ENCODE data around the gene ADPRHL1. TPM values are rescaled to one million over a fixed set of nuclear protein-coding genes. Genes with fewer than 3 reads are reported as not detected.
A peak's percentile ranks its signal among the peaks of the same experiment; 100 is the strongest.
"Not testable (repeated sequence)": the region's sequence is repeated elsewhere in the genome, so short reads cannot be mapped to it uniquely, and the experiment has no call there.

ADPRHL1 gene
- polyA plus RNA-seq, 3 donors: 0.15 to 0.52 (median 0.27) TPM

DNA sequence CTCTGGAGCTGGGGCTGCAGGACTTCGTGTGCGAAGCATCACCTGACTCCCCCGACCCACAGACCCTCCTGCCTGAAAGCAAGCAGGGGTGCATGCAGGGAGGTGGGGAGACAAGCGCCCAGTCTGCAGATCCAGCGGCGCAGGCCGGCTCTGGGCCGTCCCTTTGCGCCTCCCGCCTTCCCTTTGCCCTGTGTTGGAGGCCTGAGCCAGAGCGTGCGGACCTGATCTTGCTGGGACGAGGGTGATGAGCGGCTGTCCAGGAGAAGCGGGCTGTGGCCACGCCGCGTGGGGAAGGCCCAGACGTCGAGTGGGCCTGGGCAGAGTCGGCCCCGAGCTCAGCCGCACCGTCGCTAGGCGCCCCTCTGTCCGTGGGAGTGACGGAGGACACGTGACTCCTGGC is 84.1 kb downstream of the ADPRHL1 start:
- Mint-ChIP-seq H3K4me1 (peaks cover 3% of the 10 kb centered on the region), H3K36me3 (no peaks in the 10 kb centered on the region), H3K4me3 (no peak overlapping the region), H3K9me3 (peaks cover 0 to 11% (median 2%) of the 10 kb centered on the region in 7 donors), H3K27ac (peak overlapping the region in 1 of 7 donors; percentile 70), H3K27me3 (ENCODE audit: low read depth in 3 of 3) (peaks cover 15 to 31% (median 17%) of the 10 kb centered on the region in 3 donors)
- Histone ChIP-seq H3K36me3 (replicated peaks in 1 of 2; ENCODE audit: control insufficient read depth in 1 of 2, insufficient read depth in 2 of 2, low read length in 2 of 2) (no peaks in the 10 kb centered on the region), H3K9ac (ENCODE audit: insufficient read depth, low read length, poor library complexity, severe bottlenecking) (no peak overlapping the region), H3K79me2 (ENCODE audit: insufficient read depth, low read length) (no peaks in the 10 kb centered on the region), H4K20me1 (ENCODE audit: insufficient read depth, low read length) (no peaks in the 10 kb centered on the region), H3K4me1 (ENCODE audit: control insufficient read depth in 1 of 2, insufficient read depth in 2 of 2, low read length in 2 of 2) (peaks cover 0 to 2% of the 10 kb centered on the region in 2 donors), H3K4me3 (replicated peaks in 1 of 3; ENCODE audit: low read depth in 2 of 3, low read length in 3 of 3) (no peak overlapping the region), H3K27me3 (ENCODE audit: control insufficient read depth in 2 of 2, insufficient read depth in 2 of 2, low read length in 2 of 2) (peaks cover 0 to 17% of the 10 kb centered on the region in 2 donors), H3K27ac (ENCODE audit: low read depth in 1 of 2, low read length in 2 of 2) (no peak overlapping the region), H3K4me2 (replicated peaks; ENCODE audit: extremely low read depth, low read length, poor library complexity, severe bottlenecking) (no peak overlapping the region), H3K9me3 (replicated peaks in 1 of 2; ENCODE audit: control insufficient read depth in 1 of 2, insufficient read depth in 1 of 2, low read length in 2 of 2) (no peaks in the 10 kb centered on the region), H2AFZ (ENCODE audit: insufficient read depth, low read depth, low read length, poor library complexity, severe bottlenecking) (no peak overlapping the region)
- TF ChIP-seq, protein P1, sequence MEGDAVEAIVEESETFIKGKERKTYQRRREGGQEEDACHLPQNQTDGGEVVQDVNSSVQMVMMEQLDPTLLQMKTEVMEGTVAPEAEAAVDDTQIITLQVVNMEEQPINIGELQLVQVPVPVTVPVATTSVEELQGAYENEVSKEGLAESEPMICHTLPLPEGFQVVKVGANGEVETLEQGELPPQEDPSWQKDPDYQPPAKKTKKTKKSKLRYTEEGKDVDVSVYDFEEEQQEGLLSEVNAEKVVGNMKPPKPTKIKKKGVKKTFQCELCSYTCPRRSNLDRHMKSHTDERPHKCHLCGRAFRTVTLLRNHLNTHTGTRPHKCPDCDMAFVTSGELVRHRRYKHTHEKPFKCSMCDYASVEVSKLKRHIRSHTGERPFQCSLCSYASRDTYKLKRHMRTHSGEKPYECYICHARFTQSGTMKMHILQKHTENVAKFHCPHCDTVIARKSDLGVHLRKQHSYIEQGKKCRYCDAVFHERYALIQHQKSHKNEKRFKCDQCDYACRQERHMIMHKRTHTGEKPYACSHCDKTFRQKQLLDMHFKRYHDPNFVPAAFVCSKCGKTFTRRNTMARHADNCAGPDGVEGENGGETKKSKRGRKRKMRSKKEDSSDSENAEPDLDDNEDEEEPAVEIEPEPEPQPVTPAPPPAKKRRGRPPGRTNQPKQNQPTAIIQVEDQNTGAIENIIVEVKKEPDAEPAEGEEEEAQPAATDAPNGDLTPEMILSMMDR (IDR thresholded peaks at IDR 0.05): no peak
- DNase-seq: no peak
- WGBS (ENCODE audit: insufficient coverage): 94% methylated on average over 26 of the region's 29 CpGs
- intact Hi-C loops (cut with micrococcal nuclease): no loop called here

DNA sequence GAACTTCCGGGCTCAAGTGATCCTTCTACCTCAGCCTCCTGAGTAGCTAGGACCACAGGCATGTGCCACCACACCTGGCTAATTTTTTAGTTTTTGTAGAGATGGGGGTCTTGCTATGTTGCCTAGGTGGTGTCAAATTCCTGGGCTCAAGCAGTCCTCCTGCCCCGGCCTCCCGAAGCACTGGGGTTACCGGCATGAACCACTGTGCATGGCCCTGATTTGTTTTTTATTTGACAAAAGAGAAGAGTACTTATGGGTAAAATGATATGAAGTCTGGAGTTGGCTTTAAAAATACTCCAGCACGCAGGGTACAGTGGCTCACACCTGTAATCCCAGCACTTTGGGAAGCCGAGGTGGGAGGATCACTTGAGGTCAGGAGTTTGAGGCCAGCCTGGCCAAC is 84.9 kb downstream of the ADPRHL1 start:
- DNase-seq; H3K4me3 ChIP-seq (replicated peaks in 1 of 3; ENCODE audit: low read depth in 2 of 3, low read length in 3 of 3); H2AFZ ChIP-seq (ENCODE audit: insufficient read depth, low read depth, low read length, poor library complexity, severe bottlenecking); H3K79me2 ChIP-seq (ENCODE audit: insufficient read depth, low read length); H3K9ac ChIP-seq (ENCODE audit: insufficient read depth, low read length, poor library complexity, severe bottlenecking); H3K4me1 Mint-ChIP-seq; H4K20me1 ChIP-seq (ENCODE audit: insufficient read depth, low read length); H3K27ac ChIP-seq (ENCODE audit: low read depth in 1 of 2, low read length in 2 of 2); H3K4me2 ChIP-seq (replicated peaks; ENCODE audit: extremely low read depth, low read length, poor library complexity, severe bottlenecking); H3K27ac Mint-ChIP-seq; H3K36me3 Mint-ChIP-seq; H3K36me3 ChIP-seq (replicated peaks in 1 of 2; ENCODE audit: control insufficient read depth in 1 of 2, insufficient read depth in 2 of 2, low read length in 2 of 2); H3K9me3 ChIP-seq (replicated peaks in 1 of 2; ENCODE audit: control insufficient read depth in 1 of 2, insufficient read depth in 1 of 2, low read length in 2 of 2); intact Hi-C loops (cut with micrococcal nuclease); H3K4me1 ChIP-seq (ENCODE audit: control insufficient read depth in 1 of 2, insufficient read depth in 2 of 2, low read length in 2 of 2); H3K4me3 Mint-ChIP-seq: not testable (repeated sequence)
- peaks cover 4 to 21% of the 10 kb centered on the region in 2 donors for H3K27me3 ChIP-seq (ENCODE audit: control insufficient read depth in 2 of 2, insufficient read depth in 2 of 2, low read length in 2 of 2)
- Mint-ChIP-seq H3K9me3 (peaks cover 0 to 15% (median 2%) of the 10 kb centered on the region in 7 donors), H3K27me3 (ENCODE audit: low read depth in 3 of 3) (peaks cover 19 to 32% (median 22%) of the 10 kb centered on the region in 3 donors)
- WGBS (ENCODE audit: insufficient coverage): 90% methylated on average over 3 of the region's 6 CpGs

Measured in CD14-positive monocyte (primary cell).